GM12801 (cell line): ENCODE measurements around the gene NDUFB2.

Experiments used
- TF ChIP-seq, protein P1 (sequence below): IDR thresholded peaks from one replicate; pipeline ENCODE4 v1.5.1; 2011; ENCODE audit warnings: control low read depth; ENCODE audit not compliant: insufficient read length; ENCODE audit errors: extremely low read depth

Gene NDUFB2

GRCh38 chr7:140698477-140698876 is 2.0 kb downstream of the NDUFB2 start:
- TF ChIP-seq, protein P1, sequence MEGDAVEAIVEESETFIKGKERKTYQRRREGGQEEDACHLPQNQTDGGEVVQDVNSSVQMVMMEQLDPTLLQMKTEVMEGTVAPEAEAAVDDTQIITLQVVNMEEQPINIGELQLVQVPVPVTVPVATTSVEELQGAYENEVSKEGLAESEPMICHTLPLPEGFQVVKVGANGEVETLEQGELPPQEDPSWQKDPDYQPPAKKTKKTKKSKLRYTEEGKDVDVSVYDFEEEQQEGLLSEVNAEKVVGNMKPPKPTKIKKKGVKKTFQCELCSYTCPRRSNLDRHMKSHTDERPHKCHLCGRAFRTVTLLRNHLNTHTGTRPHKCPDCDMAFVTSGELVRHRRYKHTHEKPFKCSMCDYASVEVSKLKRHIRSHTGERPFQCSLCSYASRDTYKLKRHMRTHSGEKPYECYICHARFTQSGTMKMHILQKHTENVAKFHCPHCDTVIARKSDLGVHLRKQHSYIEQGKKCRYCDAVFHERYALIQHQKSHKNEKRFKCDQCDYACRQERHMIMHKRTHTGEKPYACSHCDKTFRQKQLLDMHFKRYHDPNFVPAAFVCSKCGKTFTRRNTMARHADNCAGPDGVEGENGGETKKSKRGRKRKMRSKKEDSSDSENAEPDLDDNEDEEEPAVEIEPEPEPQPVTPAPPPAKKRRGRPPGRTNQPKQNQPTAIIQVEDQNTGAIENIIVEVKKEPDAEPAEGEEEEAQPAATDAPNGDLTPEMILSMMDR: no peak

GRCh38 chr7:140702774-140703173 is 6.3 kb downstream of the NDUFB2 start:
- TF ChIP-seq, protein P1: no peak

- TF ChIP-seq, protein P1: no peak
These were observed 7.7 kb downstream of the NDUFB2 start for GRCh38 chr7:140704205-140704604.

DNA sequence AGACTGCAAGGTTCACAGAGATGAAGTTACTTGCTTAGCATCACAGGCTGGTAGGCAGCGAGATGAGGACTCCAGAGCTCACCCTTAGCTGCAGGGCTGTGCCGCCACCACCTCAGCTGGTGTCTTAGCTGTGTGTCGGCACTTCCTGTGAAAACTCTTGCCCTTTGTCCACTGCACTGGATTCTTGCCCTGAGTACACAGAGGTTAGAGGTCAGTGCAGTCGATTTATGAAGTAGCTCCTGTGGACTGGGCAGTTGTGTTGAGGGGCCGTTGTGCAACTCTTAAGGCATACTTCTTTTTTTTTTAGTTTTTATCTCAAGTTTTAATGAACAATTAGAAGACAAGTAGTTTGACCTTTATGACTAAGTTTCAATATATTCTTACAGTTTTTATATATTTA is 10.6 kb downstream of the NDUFB2 start:
- TF ChIP-seq, protein P1: no peak

GRCh38 chr7:140714331-140715040 is 18.0 kb downstream of the NDUFB2 start:
- TF ChIP-seq, protein P1: no peak

- TF ChIP-seq, protein P1: no peak
These were observed 23.2 kb downstream of the NDUFB2 start for GRCh38 chr7:140719721-140720120.

DNA sequence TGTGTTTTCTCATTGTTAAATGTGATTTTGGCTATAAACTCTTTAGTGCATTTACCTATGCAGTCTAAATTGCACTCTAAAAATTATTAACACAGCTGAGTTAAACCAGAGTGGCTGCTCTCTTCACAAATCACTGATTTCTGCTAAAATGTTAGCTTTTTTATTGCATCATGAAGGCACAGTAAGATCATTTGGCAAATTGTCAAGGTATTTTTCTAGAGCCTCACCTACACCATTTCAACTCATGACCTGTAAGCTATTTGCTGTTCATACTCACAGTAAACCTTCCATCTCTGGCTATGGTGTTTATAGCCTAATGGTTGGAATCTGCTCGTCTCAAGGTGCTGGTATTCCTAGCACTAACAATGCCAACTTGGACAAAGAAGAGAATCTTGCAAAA is 25.7 kb downstream of the NDUFB2 start:
- TF ChIP-seq, protein P1: no peak
